ENCODE measurements around the gene BASP1. TPM values are rescaled to one million over a fixed set of nuclear protein-coding genes. Genes with fewer than 3 reads are reported as not detected.

The BASP1 gene
- polyA plus RNA-seq, 1 donor from 2014 or later, result 974 TPM

DNA sequence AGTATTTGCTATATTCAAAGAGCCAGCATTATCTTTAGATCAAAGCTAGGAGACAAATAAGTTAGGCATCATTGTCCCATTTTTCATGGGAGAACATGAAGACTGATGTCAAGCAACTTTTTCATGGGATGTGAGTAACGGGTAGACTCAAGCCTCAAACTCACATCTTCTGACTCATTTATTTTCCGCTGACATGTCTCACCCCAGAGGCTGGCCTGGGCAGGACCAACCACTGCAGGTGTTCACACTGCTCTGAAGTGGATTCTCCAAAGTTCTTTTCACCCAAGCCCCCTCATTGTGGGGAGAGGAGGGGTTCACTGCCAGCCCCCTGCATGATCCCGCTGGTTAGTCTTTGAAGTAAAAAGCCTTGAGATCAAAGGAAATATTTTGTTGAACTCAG, 34.9 kb upstream of the BASP1 start:
- H3K9me3 ChIP-seq (ENCODE audit: low read length), result no peaks in the 10 kb centered on the region

GRCh38 chr5:17182981-17183380, 34.5 kb upstream of the BASP1 start:
- Histone ChIP-seq H3K36me3 (ENCODE audit: insufficient read depth, low read length) (peaks cover 8% of the 10 kb centered on the region), H3K79me2 (replicated peaks; ENCODE audit: insufficient read depth, low read length) (no peaks in the 10 kb centered on the region), H3K27me3 (ENCODE audit: insufficient read depth, low read depth, low read length) (no peaks in the 10 kb centered on the region), H3F3A (ENCODE audit: insufficient read depth, low read length, poor library complexity, severe bottlenecking) (no peaks in the 10 kb centered on the region), H4K20me1 (ENCODE audit: insufficient read depth) (no peaks in the 10 kb centered on the region), H3K27ac (ENCODE audit: low read length) (no peak overlapping the region), H3K4me3 (ENCODE audit: low read length) (no peak overlapping the region), H3K9me2 (ENCODE audit: insufficient read depth, low read length) (no peaks in the 10 kb centered on the region), H2AFZ (ENCODE audit: low read depth, low read length) (no peak overlapping the region), H3K4me2 (ENCODE audit: low read length) (no peak overlapping the region), H3K9ac (ENCODE audit: low read length) (no peak overlapping the region), H3K9me3 (ENCODE audit: low read length) (no peaks in the 10 kb centered on the region)
- no peak for TF ChIP-seq EZH2 (IDR thresholded peaks at IDR 0.05; ENCODE audit: borderline replicate concordance, insufficient read depth, low read length, poor library complexity, severe bottlenecking)
- TF ChIP-seq TAF1 (IDR thresholded peaks at IDR 0.05; ENCODE audit: low read depth), result no peak
- TF ChIP-seq SMC3 (conservative IDR thresholded peaks at IDR 0.05; ENCODE audit: poor library complexity), result no peak
- TF ChIP-seq POLR2AphosphoS5 (IDR thresholded peaks at IDR 0.05), result no peak
- TF ChIP-seq MXI1 (conservative IDR thresholded peaks at IDR 0.05; ENCODE audit: poor library complexity, severe bottlenecking), result no peak
- no peak for TF ChIP-seq CTCF (IDR thresholded peaks at IDR 0.05; ENCODE audit: poor library complexity, severe bottlenecking)
- no peak for TF ChIP-seq RAD21 (conservative IDR thresholded peaks at IDR 0.05)
- TF ChIP-seq, protein P1, sequence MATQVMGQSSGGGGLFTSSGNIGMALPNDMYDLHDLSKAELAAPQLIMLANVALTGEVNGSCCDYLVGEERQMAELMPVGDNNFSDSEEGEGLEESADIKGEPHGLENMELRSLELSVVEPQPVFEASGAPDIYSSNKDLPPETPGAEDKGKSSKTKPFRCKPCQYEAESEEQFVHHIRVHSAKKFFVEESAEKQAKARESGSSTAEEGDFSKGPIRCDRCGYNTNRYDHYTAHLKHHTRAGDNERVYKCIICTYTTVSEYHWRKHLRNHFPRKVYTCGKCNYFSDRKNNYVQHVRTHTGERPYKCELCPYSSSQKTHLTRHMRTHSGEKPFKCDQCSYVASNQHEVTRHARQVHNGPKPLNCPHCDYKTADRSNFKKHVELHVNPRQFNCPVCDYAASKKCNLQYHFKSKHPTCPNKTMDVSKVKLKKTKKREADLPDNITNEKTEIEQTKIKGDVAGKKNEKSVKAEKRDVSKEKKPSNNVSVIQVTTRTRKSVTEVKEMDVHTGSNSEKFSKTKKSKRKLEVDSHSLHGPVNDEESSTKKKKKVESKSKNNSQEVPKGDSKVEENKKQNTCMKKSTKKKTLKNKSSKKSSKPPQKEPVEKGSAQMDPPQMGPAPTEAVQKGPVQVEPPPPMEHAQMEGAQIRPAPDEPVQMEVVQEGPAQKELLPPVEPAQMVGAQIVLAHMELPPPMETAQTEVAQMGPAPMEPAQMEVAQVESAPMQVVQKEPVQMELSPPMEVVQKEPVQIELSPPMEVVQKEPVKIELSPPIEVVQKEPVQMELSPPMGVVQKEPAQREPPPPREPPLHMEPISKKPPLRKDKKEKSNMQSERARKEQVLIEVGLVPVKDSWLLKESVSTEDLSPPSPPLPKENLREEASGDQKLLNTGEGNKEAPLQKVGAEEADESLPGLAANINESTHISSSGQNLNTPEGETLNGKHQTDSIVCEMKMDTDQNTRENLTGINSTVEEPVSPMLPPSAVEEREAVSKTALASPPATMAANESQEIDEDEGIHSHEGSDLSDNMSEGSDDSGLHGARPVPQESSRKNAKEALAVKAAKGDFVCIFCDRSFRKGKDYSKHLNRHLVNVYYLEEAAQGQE (IDR thresholded peaks at IDR 0.05; ENCODE audit: borderline replicate concordance), result no peak
- no peak for TF ChIP-seq EP300 (conservative IDR thresholded peaks at IDR 0.05; ENCODE audit: poor library complexity, severe bottlenecking)

More for the DNA sequence above, 34.9 kb upstream of the BASP1 start:
- Histone ChIP-seq H3F3A (ENCODE audit: insufficient read depth, low read length, poor library complexity, severe bottlenecking) (no peaks in the 10 kb centered on the region), H3K27me3 (ENCODE audit: insufficient read depth, low read depth, low read length) (no peaks in the 10 kb centered on the region), H2AFZ (ENCODE audit: low read depth, low read length) (no peak overlapping the region), H3K36me3 (ENCODE audit: insufficient read depth, low read length) (peaks cover 12% of the 10 kb centered on the region), H3K9me2 (ENCODE audit: insufficient read depth, low read length) (no peaks in the 10 kb centered on the region), H4K20me1 (ENCODE audit: insufficient read depth) (no peaks in the 10 kb centered on the region), H3K79me2 (replicated peaks; ENCODE audit: insufficient read depth, low read length) (no peaks in the 10 kb centered on the region), H3K4me3 (ENCODE audit: low read length) (no peak overlapping the region), H3K9ac (ENCODE audit: low read length) (no peak overlapping the region), H3K4me2 (ENCODE audit: low read length) (no peak overlapping the region), H3K27ac (ENCODE audit: low read length) (no peak overlapping the region)
- TF ChIP-seq CTCF (IDR thresholded peaks at IDR 0.05; ENCODE audit: poor library complexity, severe bottlenecking), result no peak

All from neural cell (in vitro differentiated cells).